EL (cell line): ENCODE data around the gene CACNG4.

Experiments used
- DNase-seq: peaks from one replicate; pipeline ENCODE4 v3.0.0-alpha.2; 2016

The CACNG4 gene

GRCh38 chr17:67067571-67068482, 103.3 kb downstream of the CACNG4 start:
- no peak for DNase-seq

DNA sequence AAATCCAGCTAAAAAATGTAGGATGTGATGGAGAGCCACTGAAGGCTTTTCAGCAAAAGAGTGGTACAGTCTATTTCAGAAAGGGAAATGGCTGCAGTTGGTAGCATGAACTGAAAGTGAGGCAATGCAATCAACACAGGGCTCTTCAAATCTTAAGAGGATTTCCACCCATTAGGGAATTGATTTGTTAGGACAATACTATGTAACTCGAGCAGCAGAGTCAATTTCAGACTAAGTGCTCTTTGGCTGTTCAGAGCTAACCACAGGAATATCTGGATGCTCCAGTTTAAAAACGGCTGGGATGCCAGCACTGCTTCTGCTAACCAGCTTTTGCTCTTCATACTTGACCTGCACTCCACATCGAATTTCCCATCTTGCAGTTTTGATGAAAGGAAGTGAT, 104.5 kb downstream of the CACNG4 start:
- no peak for DNase-seq

GRCh38 chr17:67069603-67070136, 105.2 kb downstream of the CACNG4 start:
- DNase-seq, result no peak

- no peak for DNase-seq
Measured at GRCh38 chr17:67071595-67071994, 107.1 kb downstream of the CACNG4 start.

DNA sequence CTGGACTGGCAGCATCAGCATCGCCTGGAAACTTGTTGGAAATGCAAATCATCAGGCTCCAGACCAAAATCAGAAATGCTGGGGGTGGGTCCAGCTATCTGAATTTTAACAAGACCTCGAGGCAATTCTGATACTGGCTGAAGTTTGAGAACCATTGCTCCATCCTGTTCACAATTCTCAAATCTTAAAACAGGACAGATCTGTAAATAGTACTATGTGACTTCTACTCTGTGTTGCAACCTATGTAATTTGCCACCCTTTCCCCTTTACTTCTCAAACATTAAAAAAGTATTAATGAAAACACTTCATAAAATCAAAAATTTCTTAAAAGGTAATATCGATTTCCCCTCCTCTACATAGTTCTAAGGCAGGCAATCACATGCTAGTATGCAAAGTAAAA, 108.4 kb downstream of the CACNG4 start:
- no peak for DNase-seq

- DNase-seq, result no peak
Measured at GRCh38 chr17:67074781-67075180, 110.3 kb downstream of the CACNG4 start.

DNA sequence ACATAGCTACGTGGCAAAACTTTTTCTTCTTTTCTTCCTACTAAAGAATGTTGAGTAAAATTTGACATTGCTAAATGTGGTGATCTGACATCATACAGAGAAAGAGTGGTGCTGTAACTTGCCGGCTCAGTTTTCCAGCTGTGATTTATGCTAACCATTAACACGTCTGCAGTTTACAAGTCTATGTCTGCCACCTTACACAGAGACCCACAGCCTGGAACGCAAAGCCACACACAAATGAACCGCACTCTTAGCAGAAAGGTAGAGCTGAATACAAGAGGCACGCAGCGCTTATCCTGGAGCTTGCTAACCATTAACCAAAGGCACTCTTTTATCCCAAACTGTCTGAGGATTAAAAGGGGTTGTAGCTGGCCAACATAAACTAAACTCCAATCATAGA, 111.8 kb downstream of the CACNG4 start:
- no peak for DNase-seq

DNA sequence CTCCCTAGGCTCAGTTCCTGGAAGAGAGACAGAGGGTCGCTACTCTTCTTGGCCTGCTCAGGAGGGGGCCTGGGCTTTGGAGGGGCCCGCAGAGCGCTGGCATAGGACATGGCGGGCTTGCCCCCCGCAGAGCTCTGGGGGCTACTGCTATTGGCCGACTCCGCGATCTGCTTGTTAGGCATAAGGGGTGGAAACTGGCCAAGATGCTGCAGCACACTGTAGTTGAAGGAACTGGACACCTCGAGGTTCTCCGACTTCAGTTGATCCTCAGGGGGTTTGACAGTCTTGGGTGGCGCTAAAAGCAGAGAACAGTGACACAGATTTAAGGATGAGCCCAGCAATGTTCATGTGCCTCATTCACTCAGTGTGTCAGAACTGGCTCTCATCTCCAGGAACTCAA, 113.8 kb downstream of the CACNG4 start:
- no peak for DNase-seq

- DNase-seq, result no peak
Measured at GRCh38 chr17:67079491-67079890, 115.0 kb downstream of the CACNG4 start.

- no peak for DNase-seq
Measured at GRCh38 chr17:67080804-67081203, 116.3 kb downstream of the CACNG4 start.

DNA sequence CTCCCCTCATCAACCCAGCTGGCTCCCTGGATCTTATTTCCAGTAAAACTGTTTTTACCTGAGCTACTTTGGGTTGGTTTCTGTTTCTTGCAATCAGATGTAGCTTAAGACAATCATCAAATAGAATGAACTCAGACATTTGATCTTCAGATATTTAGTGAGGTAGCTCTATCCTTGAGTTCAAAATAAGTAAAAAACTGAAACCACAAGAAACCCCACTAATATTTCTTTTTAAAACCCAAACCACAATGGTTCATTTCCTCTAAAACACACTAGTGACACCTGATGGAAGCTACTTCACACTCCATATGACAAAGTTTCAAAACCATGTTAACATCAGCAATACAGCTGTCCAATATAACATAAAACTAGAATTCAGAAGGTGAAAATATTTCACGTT, 117.6 kb downstream of the CACNG4 start:
- DNase-seq, result no peak
